Tibial nerve (tissue), 4 donors: ENCODE data around the gene MAP4K3. TPM values are rescaled to one million over a fixed set of nuclear protein-coding genes. Genes with fewer than 3 reads are reported as not detected.

Experiments
- DNase-seq, 2 donors: peaks; one replicate each; pipeline ENCODE4 v3.0.0-alpha.2; 2019; ENCODE audit warnings: low spot score in 2 of 2
- H3K27ac ChIP-seq, 4 donors: fragments of 200-600 bp; sonication (generic) in 3 of 4; one replicate each; pipeline ENCODE4 v1.5.1; 2017 to 2019; ENCODE audit warnings: mild to moderate bottlenecking in 1 of 4
- H3K27me3 ChIP-seq, 2 donors: fragments of 200-600 bp; sonication (generic) in 1 of 2; one replicate each; pipeline versions ENCODE4 v1.5.1 to v1.6.0; 2017 to 2019
- H3K36me3 ChIP-seq, 3 donors: fragments of 200-600 bp; sonication (generic); one replicate each; pipeline ENCODE4 v1.5.1; 2018 to 2019
- H3K4me1 ChIP-seq, 4 donors: fragments of 200-600 bp; sonication (generic) in 3 of 4; one replicate each; pipeline ENCODE4 v1.5.1; 2017 to 2019
- H3K4me3 ChIP-seq, 4 donors: fragments of 200-600 bp; sonication (generic) in 3 of 4; one replicate each; pipeline ENCODE4 v1.5.1; 2017 to 2019; ENCODE audit warnings: mild to moderate bottlenecking in 1 of 4, moderate library complexity in 1 of 4
- H3K9me3 ChIP-seq, 4 donors: fragments of 200-600 bp; sonication (generic) in 3 of 4; one replicate each; pipeline ENCODE4 v1.5.1; 2017 to 2019
- CTCF ChIP-seq, 5 experiments: fragments of 200-600 bp in 3 of 5; fragments of 450-650 bp in 2 of 5; sonication (generic) in 3 of 5; IDR thresholded peaks; one replicate each; pipeline ENCODE4 v1.5.1; 2016 to 2019; ENCODE audit warnings: antibody characterized with exemption in 5 of 5, mild to moderate bottlenecking in 3 of 5, moderate library complexity in 2 of 5
- EP300 ChIP-seq, 2 donors: sonication (generic); formaldehyde crosslinking; IDR thresholded peaks; one replicate each; pipeline ENCODE4 v1.6.1; 2017; ENCODE audit warnings: antibody characterized with exemption in 2 of 2, mild to moderate bottlenecking in 1 of 2
- POLR2A ChIP-seq, 2 donors: fragments of 450-650 bp; IDR thresholded peaks; one replicate each; pipeline ENCODE4 v1.6.1; 2017; ENCODE audit warnings: antibody characterized with exemption in 2 of 2, mild to moderate bottlenecking in 2 of 2, moderate library complexity in 2 of 2
- WGBS, 2 donors: methylation state at CpG; one replicate each; pipeline ENCODE4 v1.1.5; 2018; 5-methylcytosine and 5-hydroxymethylcytosine counted together
- total RNA-seq, 4 donors: library from RNA; depleted of rRNA; stranded (reverse); fragments of >200 nt; gene quantifications; one replicate each; pipeline ENCODE4 v1.1.0, GENCODE V29; 2016

Gene MAP4K3
- total RNA-seq, 4 donors from 2014 or later, result 54.4 to 102 (median 60.2) TPM

GRCh38 chr2:39308778-39309177, 128.3 kb downstream of the MAP4K3 start:
- no peaks in the 10 kb centered on the region for H3K27me3 ChIP-seq
- H3K9me3 ChIP-seq, result no peaks in the 10 kb centered on the region
- peaks cover 0 to 45% (median 0%) of the 10 kb centered on the region in 3 donors for H3K36me3 ChIP-seq
- WGBS, 2 donors, result 88 to 100% methylated on average over 1 of the region's 1 CpG
- H3K4me1 ChIP-seq, result no peaks in the 10 kb centered on the region
- TF ChIP-seq POLR2A (IDR thresholded peaks at IDR 0.05) (no peak), EP300 (IDR thresholded peaks at IDR 0.05) (no peak), CTCF (IDR thresholded peaks at IDR 0.05) (no peak)
- DNase-seq, result no peak
- H3K27ac ChIP-seq, result no peak overlapping the region
- no peak overlapping the region for H3K4me3 ChIP-seq

GRCh38 chr2:39306626-39307025, 130.5 kb downstream of the MAP4K3 start:
- H3K36me3 ChIP-seq, result peaks cover 0 to 31% (median 0%) of the 10 kb centered on the region in 3 donors
- no peak for DNase-seq
- H3K4me3 ChIP-seq, result no peak overlapping the region
- H3K9me3 ChIP-seq, result no peaks in the 10 kb centered on the region
- H3K27ac ChIP-seq, result no peak overlapping the region
- no peaks in the 10 kb centered on the region for H3K27me3 ChIP-seq
- WGBS, 2 donors, result 90 to 91% methylated on average over 1 of the region's 1 CpG
- TF ChIP-seq CTCF (IDR thresholded peaks at IDR 0.05) (no peak), POLR2A (IDR thresholded peaks at IDR 0.05) (no peak), EP300 (IDR thresholded peaks at IDR 0.05) (no peak)
- H3K4me1 ChIP-seq, result no peaks in the 10 kb centered on the region

- TF ChIP-seq EP300 (IDR thresholded peaks at IDR 0.05) (no peak), CTCF (IDR thresholded peaks at IDR 0.05) (no peak), POLR2A (IDR thresholded peaks at IDR 0.05) (no peak)
- Histone ChIP-seq H3K27me3 (no peaks in the 10 kb centered on the region), H3K9me3 (no peaks in the 10 kb centered on the region), H3K4me3 (no peak overlapping the region), H3K27ac (no peak overlapping the region), H3K4me1 (no peaks in the 10 kb centered on the region), H3K36me3 (peaks cover 0 to 16% (median 0%) of the 10 kb centered on the region in 3 donors)
- DNase-seq, result no peak
- 97 to 98% methylated on average over 4 of the region's 4 CpGs for WGBS, 2 donors
Observed at GRCh38 chr2:39304729-39305128, 132.4 kb downstream of the MAP4K3 start.

- no peak overlapping the region for H3K4me3 ChIP-seq
- H3K36me3 ChIP-seq, result peaks cover 0 to 16% (median 0%) of the 10 kb centered on the region in 3 donors
- no peak overlapping the region for H3K27ac ChIP-seq
- DNase-seq, result no peak
- no peaks in the 10 kb centered on the region for H3K27me3 ChIP-seq
- H3K9me3 ChIP-seq, result no peaks in the 10 kb centered on the region
- no peaks in the 10 kb centered on the region for H3K4me1 ChIP-seq
- WGBS, 2 donors, result 51 to 69% methylated on average over 1 of the region's 1 CpG
- TF ChIP-seq EP300 (IDR thresholded peaks at IDR 0.05) (no peak), POLR2A (IDR thresholded peaks at IDR 0.05) (no peak)
Observed at GRCh38 chr2:39304200-39304599, 132.9 kb downstream of the MAP4K3 start.

GRCh38 chr2:39301352-39301751, 135.7 kb downstream of the MAP4K3 start:
- Histone ChIP-seq H3K27ac (no peak overlapping the region), H3K9me3 (no peaks in the 10 kb centered on the region), H3K36me3 (peaks cover 0 to 13% (median 0%) of the 10 kb centered on the region in 3 donors), H3K4me3 (no peak overlapping the region), H3K4me1 (peaks cover 0 to 4% (median 0%) of the 10 kb centered on the region in 4 donors), H3K27me3 (no peaks in the 10 kb centered on the region)
- no peak for TF ChIP-seq EP300 (IDR thresholded peaks at IDR 0.05)
- no peak for TF ChIP-seq CTCF (IDR thresholded peaks at IDR 0.05)
- TF ChIP-seq POLR2A (IDR thresholded peaks at IDR 0.05), result no peak
- WGBS, 2 donors, result 87 to 92% methylated on average over 6 of the region's 6 CpGs
- DNase-seq, result no peak
